MCF 10A (cell line): ENCODE measurements around the gene HSF2. TPM values are rescaled to one million over a fixed set of nuclear protein-coding genes. Genes with fewer than 3 reads are reported as not detected.
"Not testable (repeated sequence)": the region's sequence is repeated elsewhere in the genome, so short reads cannot be mapped to it uniquely, and the experiment has no call there.

Experiments
- BruUV-seq: library from RNA; stranded (reverse); fragments of 400-500 nt; replicated peaks from 2 replicates; lab custom pipeline; 2021; lab: Mats Ljungman, UMichigan
- CTCF ChIA-PET: fragments of 300-600 bp; sonication (Branson Sonifier 250); formaldehyde crosslinking; extraction: SDS; loops from one replicate; lab custom pipeline; 2021; ENCODE audit warnings: antibody characterized with exemption, inconsistent platforms; lab: Yijun Ruan, JAX
- POLR2A ChIA-PET: fragments of 300-600, 350-650 bp; sonication (Branson Sonifier 250); formaldehyde crosslinking; extraction: SDS; loops from one replicate; lab custom pipeline; 2020; ENCODE audit warnings: antibody characterized with exemption, inconsistent platforms; lab: Yijun Ruan, JAX
- DNase-seq: peaks from one replicate; pipeline ENCODE4 v3.0.0-alpha.2; 2018; ENCODE audit not compliant: unreplicated experiment
- H3K27ac Mint-ChIP-seq: one replicate; pipeline ENCODE4 v1.8.0; 2022; ENCODE audit warnings: mild to moderate bottlenecking, low read depth, mixed read lengths; ENCODE audit not compliant: unreplicated experiment
- H3K27me3 Mint-ChIP-seq: one replicate; pipeline ENCODE4 v1.8.0; 2022; ENCODE audit warnings: mixed read lengths; ENCODE audit not compliant: insufficient read depth, unreplicated experiment
- H3K36me3 Mint-ChIP-seq: one replicate; pipeline ENCODE4 v1.8.0; 2022; ENCODE audit warnings: mild to moderate bottlenecking, moderate library complexity, mixed read lengths; ENCODE audit not compliant: insufficient read depth, unreplicated experiment
- H3K4me1 Mint-ChIP-seq: one replicate; pipeline ENCODE4 v1.8.0; 2022; ENCODE audit warnings: mixed read lengths; ENCODE audit not compliant: insufficient read depth, unreplicated experiment
- H3K4me3 Mint-ChIP-seq: one replicate; pipeline ENCODE4 v1.8.0; 2022; ENCODE audit warnings: mild to moderate bottlenecking, moderate library complexity, mixed read lengths; ENCODE audit not compliant: unreplicated experiment
- H3K9me3 Mint-ChIP-seq: one replicate; pipeline ENCODE4 v1.8.0; 2022; ENCODE audit warnings: mixed read lengths; ENCODE audit not compliant: unreplicated experiment
- CTCF ChIP-seq: fragments of 200-600 bp; IDR thresholded peaks from one replicate; pipeline ENCODE4 v1.8.0; 2022; ENCODE audit warnings: antibody characterized with exemption, mild to moderate bottlenecking; ENCODE audit not compliant: unreplicated experiment
- intact Hi-C: fragments of 100-400 bp; cut with micrococcal nuclease; formaldehyde crosslinking; loops from 2 replicates; pipeline ENCODE4 v1.14.1; 2022
- total RNA-seq: library from RNA; stranded (reverse); gene quantifications from 2 replicates; pipeline ENCODE4 v1.2.3, GENCODE V29; 2022

The HSF2 gene
- total RNA-seq, 1 experiment from 2014 or later: 8.6 TPM

DNA sequence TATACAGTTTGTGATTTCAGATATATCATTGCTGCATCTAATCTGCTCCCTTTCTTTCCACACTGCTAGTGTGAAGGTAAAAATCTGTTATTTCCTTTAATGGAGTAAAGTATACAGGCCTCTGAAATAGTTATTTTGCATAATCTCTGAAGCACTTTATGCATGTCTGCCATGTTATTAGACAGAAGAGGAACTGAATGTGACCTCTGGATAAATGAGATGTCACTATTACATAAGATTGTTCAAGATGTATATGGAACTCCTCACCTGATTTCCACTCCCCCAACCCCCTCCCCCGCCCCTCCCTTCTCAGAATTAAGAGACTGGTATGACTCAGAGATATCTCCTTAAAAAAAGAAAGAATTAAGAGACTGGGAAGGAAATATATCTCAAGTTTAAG is 45.8 kb downstream of the HSF2 start:
- H3K27ac Mint-ChIP-seq: no peak overlapping the region
- CTCF ChIA-PET: no interaction called here

DNA sequence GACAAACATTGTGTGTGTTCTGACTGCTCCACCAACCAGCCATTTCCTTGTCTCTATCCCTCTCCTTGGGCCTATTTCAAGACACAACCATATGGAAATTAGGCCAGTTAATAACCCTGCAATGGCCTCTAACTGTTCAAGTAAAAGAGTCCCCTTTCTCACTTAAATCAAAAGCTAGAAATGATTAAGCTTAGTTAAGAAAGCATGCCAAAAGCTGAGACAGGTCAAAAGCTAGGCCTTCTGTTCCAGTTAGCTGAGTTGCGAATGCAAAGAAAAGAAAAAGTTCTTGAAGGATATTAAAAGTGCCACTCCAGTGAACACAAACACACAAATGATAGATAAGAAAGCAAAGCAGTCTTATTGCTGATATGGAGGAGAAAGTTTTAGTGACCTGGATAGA is 49.6 kb downstream of the HSF2 start:
- POLR2A ChIA-PET: interaction anchor here (1.0 to 1.6 kb wide), 2 partner anchors 16 to 21 kb away, joined by 3 to 4 read pairs; no protein-coding TSS in a partner anchor
- CTCF ChIA-PET: interaction anchor here (0.7 kb wide), 1 partner anchor 26 kb away, joined by 6 read pairs; no protein-coding TSS in a partner anchor
- intact Hi-C loops: no loop called here
- Mint-ChIP-seq H3K36me3 (peaks cover 89% of the 10 kb centered on the region), H3K27ac (no peak overlapping the region), H3K27me3 (no peaks in the 10 kb centered on the region), H3K4me3 (no peak overlapping the region), H3K4me1 (no peaks in the 10 kb centered on the region), H3K9me3 (no peaks in the 10 kb centered on the region)
- no peak for DNase-seq
- no peak for TF ChIP-seq CTCF
- BruUV-seq: no TSS peak

More for the DNA sequence above, 45.8 kb downstream of the HSF2 start:
- intact Hi-C loops: no loop called here
- Mint-ChIP-seq H3K9me3 (no peaks in the 10 kb centered on the region), H3K4me1 (no peaks in the 10 kb centered on the region), H3K4me3 (no peak overlapping the region), H3K27me3 (no peaks in the 10 kb centered on the region), H3K36me3 (peaks cover 69% of the 10 kb centered on the region)
- POLR2A ChIA-PET: interaction anchor here (1.5 kb wide), 1 partner anchor 26 kb away, joined by 5 read pairs; the partner anchor contains the start of gene SERINC1
- DNase-seq: no peak
- BruUV-seq: no TSS peak
- no peak for TF ChIP-seq CTCF

- no TSS peak for BruUV-seq
- Mint-ChIP-seq H3K4me1 (peaks cover 10% of the 10 kb centered on the region), H3K9me3 (no peaks in the 10 kb centered on the region), H3K27ac (no peak overlapping the region), H3K36me3 (peaks cover 81% of the 10 kb centered on the region), H3K27me3 (no peaks in the 10 kb centered on the region), H3K4me3 (no peak overlapping the region)
- no peak for TF ChIP-seq CTCF
- intact Hi-C loops: no loop called here
- ChIA-PET POLR2A (interaction anchor here (1.3 kb wide), 1 partner anchor 19 kb away, joined by 5 read pairs; the partner anchor contains the start of gene SERINC1), CTCF (interaction anchor here (0.8 kb wide), 1 partner anchor 16 kb away, joined by 3 read pairs; no protein-coding TSS in a partner anchor)
- DNase-seq: no peak
Observed at GRCh38 chr6:122452509-122452908, 53.1 kb downstream of the HSF2 start.

DNA sequence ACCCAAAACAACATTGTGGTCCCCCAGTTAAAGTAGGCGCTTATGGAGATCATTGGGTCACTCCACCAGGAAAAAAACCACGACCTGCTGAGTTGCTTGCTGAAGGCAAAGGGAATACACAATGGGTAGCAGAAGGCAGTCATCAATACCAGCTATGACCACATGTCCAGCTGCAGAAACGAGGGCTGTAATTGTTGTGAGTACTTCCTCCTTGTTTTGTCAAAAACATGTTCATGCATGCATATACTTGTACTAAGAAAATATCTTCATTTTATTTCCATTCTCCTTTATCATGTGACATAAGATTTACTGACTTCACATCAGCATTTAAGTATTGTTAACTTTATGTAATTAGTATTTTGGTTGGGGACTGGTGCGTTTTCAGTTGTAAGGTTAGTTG is 55.2 kb downstream of the HSF2 start:
- H3K36me3 Mint-ChIP-seq: peaks cover 60% of the 10 kb centered on the region
- H3K4me1 Mint-ChIP-seq: peaks cover 10% of the 10 kb centered on the region
- ChIA-PET POLR2A (interaction anchor here (1.0 to 1.2 kb wide), 3 partner anchors 8 to 20 kb away, joined by 3 to 4 read pairs (median 3); no protein-coding TSS in a partner anchor), CTCF (interaction anchor here (0.6 to 1.5 kb wide), 2 partner anchors 37 to 382 kb away, joined by 3 to 5 read pairs; no protein-coding TSS in a partner anchor)
- TF ChIP-seq CTCF: no peak
- H3K27me3 Mint-ChIP-seq: no peaks in the 10 kb centered on the region
- no peak overlapping the region for H3K4me3 Mint-ChIP-seq
- no TSS peak for BruUV-seq
- no peaks in the 10 kb centered on the region for H3K9me3 Mint-ChIP-seq
- H3K27ac Mint-ChIP-seq: no peak overlapping the region
- DNase-seq: no peak
- intact Hi-C loops: no loop called here

- CTCF ChIA-PET: interaction anchor here (0.6 to 1.5 kb wide), 3 partner anchors 37 to 989 kb away, joined by 3 to 6 read pairs (median 5); no protein-coding TSS in a partner anchor
- POLR2A ChIA-PET: interaction anchor here (1.1 kb wide), 1 partner anchor 9 kb away, joined by 3 read pairs; no protein-coding TSS in a partner anchor
- H3K9me3 Mint-ChIP-seq, intact Hi-C loops, H3K4me3 Mint-ChIP-seq, H3K27ac Mint-ChIP-seq, H3K4me1 Mint-ChIP-seq, DNase-seq, BruUV-seq, H3K27me3 Mint-ChIP-seq: not testable (repeated sequence)
- H3K36me3 Mint-ChIP-seq: peaks cover 57% of the 10 kb centered on the region
Observed at GRCh38 chr6:122455116-122455515, 55.7 kb downstream of the HSF2 start.
